Right renal cortex interstitium (tissue), 3 donors: ENCODE measurements around the gene EID2. TPM values are rescaled to one million over a fixed set of nuclear protein-coding genes. Genes with fewer than 3 reads are reported as not detected.

Experiments
- DNase-seq, 3 donors: peaks; one replicate each; pipeline ENCODE4 v3.0.0-alpha.2; 2013; ENCODE audit warnings: low read depth in 3 of 3, low spot score in 2 of 3
- polyA plus RNA-seq, 3 donors: library from polyadenylated mRNA; unstranded; fragments of 120-200 nt; gene quantifications; one replicate each; pipeline ENCODE4 v1.2.1, GENCODE V29; 2013; ENCODE audit not compliant: insufficient read length in 3 of 3

The EID2 gene
- polyA plus RNA-seq, 3 donors = 23.2 to 24.3 (median 24.3) TPM

GRCh38 chr19:39539165-39539517 lies 820 bp downstream of the EID2 start:
- no peak for DNase-seq

GRCh38 chr19:39533791-39534190 lies 6.2 kb downstream of the EID2 start:
- no peak for DNase-seq

GRCh38 chr19:39533003-39533512 lies 6.9 kb downstream of the EID2 start:
- no peak for DNase-seq

- DNase-seq = peak; percentile 95 to 99 (median 95)
Measured at GRCh38 chr19:39532233-39533002, 7.5 kb downstream of the EID2 start, which contains the start of gene EID2B. Gene EID2B, minus strand, starts transcription at chr19:39532852. Its CDS starts 50 bp downstream, at chr19:39532802.

- no peak for DNase-seq
Measured at GRCh38 chr19:39531834-39532232, 8.1 kb downstream of the EID2 start.

- no peak for DNase-seq
Measured at GRCh38 chr19:39525205-39525604, 14.8 kb downstream of the EID2 start.

- DNase-seq = no peak
Measured at GRCh38 chr19:39524495-39524894, 15.5 kb downstream of the EID2 start.

- no peak for DNase-seq
Measured at GRCh38 chr19:39520541-39521484, 19.1 kb downstream of the EID2 start.

GRCh38 chr19:39518975-39519374 lies 21.0 kb downstream of the EID2 start:
- no peak for DNase-seq

GRCh38 chr19:39518458-39518857 lies 21.5 kb downstream of the EID2 start:
- no peak for DNase-seq

- no peak for DNase-seq
Measured at GRCh38 chr19:39517432-39517831, 22.5 kb downstream of the EID2 start.

GRCh38 chr19:39516270-39516669 lies 23.7 kb downstream of the EID2 start:
- no peak for DNase-seq

- DNase-seq = no peak
Measured at GRCh38 chr19:39515551-39516191, 24.3 kb downstream of the EID2 start.

GRCh38 chr19:39514840-39515550 lies 25.0 kb downstream of the EID2 start, which contains the start of gene SELENOV:
Gene SELENOV, plus strand, starts transcription at chr19:39515139. Its CDS starts 74 bp downstream, at chr19:39515213.
- peak in 1 of 3 donors; percentile 68 for DNase-seq

- no peak for DNase-seq
Measured at GRCh38 chr19:39512988-39513387, 27.0 kb downstream of the EID2 start.

- no peak for DNase-seq
Measured at GRCh38 chr19:39509233-39509632, 30.7 kb downstream of the EID2 start.

GRCh38 chr19:39508629-39509028 lies 31.3 kb downstream of the EID2 start:
- no peak for DNase-seq

- no peak for DNase-seq
Measured at GRCh38 chr19:39507715-39508364, 32.1 kb downstream of the EID2 start.

- DNase-seq = no peak
Measured at GRCh38 chr19:39506944-39507714, 32.8 kb downstream of the EID2 start.
